TTC549 (cell line): Measurements from ENCODE around the gene CASTOR1.

Experiments used
- FAIRE-seq: peaks from 2 replicates; lab custom pipeline; 2012; peaks lifted over from hg19 to GRCh38; lab: Jason Lieb, UNC

The CASTOR1 gene

GRCh38 chr22:30318799-30319419 lies 29.6 kb upstream of the CASTOR1 start:
- no peak for FAIRE-seq

- FAIRE-seq = no peak
Measured at GRCh38 chr22:30317778-30318177, 28.5 kb upstream of the CASTOR1 start.

GRCh38 chr22:30315962-30316576 lies 26.8 kb upstream of the CASTOR1 start:
- FAIRE-seq = no peak

GRCh38 chr22:30314915-30315314 lies 25.6 kb upstream of the CASTOR1 start:
- no peak for FAIRE-seq

- no peak for FAIRE-seq
Measured at GRCh38 chr22:30313527-30314363, 24.4 kb upstream of the CASTOR1 start.

- FAIRE-seq = no peak
Measured at GRCh38 chr22:30312053-30312452, 22.7 kb upstream of the CASTOR1 start.

GRCh38 chr22:30310881-30311771 lies 21.8 kb upstream of the CASTOR1 start:
- no peak for FAIRE-seq

- FAIRE-seq = no peak
Measured at GRCh38 chr22:30309951-30310741, 20.8 kb upstream of the CASTOR1 start.

GRCh38 chr22:30308518-30309230 lies 19.4 kb upstream of the CASTOR1 start:
- FAIRE-seq = no peak

- FAIRE-seq = no peak
Measured at GRCh38 chr22:30308093-30308492, 18.8 kb upstream of the CASTOR1 start.

GRCh38 chr22:30307041-30307574 lies 17.8 kb upstream of the CASTOR1 start:
- no peak for FAIRE-seq

GRCh38 chr22:30306627-30307011 lies 17.3 kb upstream of the CASTOR1 start:
- FAIRE-seq = no peak

GRCh38 chr22:30305906-30306626 lies 16.8 kb upstream of the CASTOR1 start:
- no peak for FAIRE-seq

- FAIRE-seq = no peak
Measured at GRCh38 chr22:30305519-30305905, 16.2 kb upstream of the CASTOR1 start.

GRCh38 chr22:30304495-30305244 lies 15.4 kb upstream of the CASTOR1 start:
- no peak for FAIRE-seq

GRCh38 chr22:30302810-30303138 lies 13.5 kb upstream of the CASTOR1 start:
- FAIRE-seq = no peak

GRCh38 chr22:30301995-30302809 lies 12.9 kb upstream of the CASTOR1 start:
- no peak for FAIRE-seq

- FAIRE-seq = no peak
Measured at GRCh38 chr22:30299322-30299721, 10.0 kb upstream of the CASTOR1 start.
